Hepatocyte (in vitro differentiated cells): ENCODE results near the gene KCNQ2. TPM values are rescaled to one million over a fixed set of nuclear protein-coding genes. Genes with fewer than 3 reads are reported as not detected.

ENCODE experiments used
- DNase-seq: peaks from one replicate; pipeline ENCODE4 v3.0.0-alpha.2; 2016; ENCODE audit warnings: low spot score
- H2AFZ ChIP-seq: fragments of 200-600 bp; sonication (generic); 2 replicates; pipeline ENCODE4 v1.6.0; 2016; ENCODE audit warnings: antibody characterized with exemption, mild to moderate bottlenecking
- H3K27ac ChIP-seq: fragments of 200-600 bp; sonication (generic); 2 replicates; pipeline ENCODE4 v1.5.1; 2016; ENCODE audit warnings: mild to moderate bottlenecking
- H3K27me3 ChIP-seq: fragments of 200-600 bp; sonication (generic); 2 replicates; pipeline ENCODE4 v1.6.1; 2016
- H3K36me3 ChIP-seq: fragments of 200-600 bp; sonication (generic); replicated peaks from 2 replicates; pipeline ENCODE4 v1.5.1; 2016; ENCODE audit warnings: low read depth; ENCODE audit not compliant: insufficient read depth
- H3K4me1 ChIP-seq: fragments of 200-600 bp; sonication (generic); 2 replicates; pipeline ENCODE4 v1.5.1; 2016; ENCODE audit warnings: mild to moderate bottlenecking, moderate library complexity; ENCODE audit not compliant: insufficient read depth
- H3K4me2 ChIP-seq: fragments of 200-600 bp; sonication (generic); 2 replicates; pipeline ENCODE4 v1.6.0; 2016
- H3K4me3 ChIP-seq: fragments of 200-600 bp; sonication (generic); 2 replicates; pipeline ENCODE4 v1.5.1; 2016; ENCODE audit warnings: mild to moderate bottlenecking
- H3K79me2 ChIP-seq: fragments of 200-600 bp; sonication (generic); 2 replicates; pipeline ENCODE4 v1.6.0; 2017; ENCODE audit warnings: mild to moderate bottlenecking
- H3K9me2 ChIP-seq: fragments of 200-600 bp; sonication (generic); replicated peaks from 2 replicates; pipeline ENCODE4 v1.6.0; 2017; ENCODE audit warnings: mild to moderate bottlenecking; ENCODE audit not compliant: insufficient read depth
- H3K9me3 ChIP-seq: fragments of 200-600 bp; sonication (generic); 2 replicates; pipeline ENCODE4 v1.5.1; 2016; ENCODE audit warnings: low read depth, mild to moderate bottlenecking
- H4K20me1 ChIP-seq: fragments of 200-600 bp; sonication (generic); 2 replicates; pipeline ENCODE4 v1.6.0; 2016; ENCODE audit warnings: mild to moderate bottlenecking; ENCODE audit not compliant: insufficient read depth, poor library complexity, severe bottlenecking
- EZH2 ChIP-seq: fragments of 200-600 bp; sonication (generic); IDR thresholded peaks from 2 replicates; pipeline ENCODE4 v1.6.1; 2016; ENCODE audit warnings: antibody characterized with exemption, mild to moderate bottlenecking, borderline replicate concordance
- EZH2phosphoT487 ChIP-seq: fragments of 200-600 bp; sonication (generic); IDR thresholded peaks from one replicate; pipeline ENCODE4 v1.6.1; 2018; ENCODE audit warnings: antibody characterized with exemption, mild to moderate bottlenecking, low read depth, moderate library complexity; ENCODE audit not compliant: unreplicated experiment, severe bottlenecking
- WGBS: methylation state at CpG from one replicate; pipeline ENCODE4 v1.1.6; 2016; ENCODE audit warnings: low lambda C conversion rate; ENCODE audit errors: missing lambda C conversion rate; 5-methylcytosine and 5-hydroxymethylcytosine counted together
- polyA plus RNA-seq: library from polyadenylated mRNA; unstranded; fragments of >200 nt; fragmentation: Nextera tagmentation; extraction: Ambion mirVana; gene quantifications from 2 replicates; pipeline ENCODE4 v1.2.1, GENCODE V29; 2016
- total RNA-seq: library from RNA; depleted of rRNA; stranded (reverse); fragments of >200 nt; gene quantifications from 2 replicates; pipeline ENCODE4 v1.2.3, GENCODE V29; 2014
- TF ChIP-seq, protein P1 (sequence below): fragments of 200-600 bp; sonication (generic); IDR thresholded peaks from 2 replicates; pipeline ENCODE4 v1.5.1; 2016; ENCODE audit warnings: antibody characterized with exemption, mild to moderate bottlenecking; ENCODE audit not compliant: poor library complexity

KCNQ2 gene
- total and polyA plus RNA-seq, 2 experiments from 2014 or later, result 3.5 to 5.4 TPM

DNA sequence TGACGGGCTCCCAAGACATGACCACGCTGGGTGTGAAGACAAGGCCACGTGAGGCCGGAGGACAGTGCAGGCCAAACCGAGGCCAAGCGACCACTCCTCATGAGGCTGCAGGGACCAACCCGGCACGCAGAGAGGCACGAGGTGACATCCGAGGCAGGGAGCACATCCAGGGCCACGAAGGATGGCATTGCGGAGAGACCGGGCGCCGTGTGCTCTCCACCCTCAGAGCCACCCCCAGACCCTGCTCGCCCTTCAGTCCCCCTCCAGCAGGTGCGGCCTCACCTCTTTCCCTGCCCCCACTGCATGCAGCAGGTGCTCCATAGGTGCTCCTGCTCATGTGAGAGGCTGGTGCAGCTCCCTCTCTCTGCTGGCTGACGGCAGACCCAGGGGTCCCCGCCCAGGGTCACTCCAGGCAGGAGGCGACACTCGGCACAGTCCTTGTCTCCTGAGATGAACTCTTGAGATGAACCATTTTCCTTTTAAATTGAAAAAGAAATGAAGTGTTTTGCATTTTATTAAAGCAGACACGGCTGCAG, 77.5 kb downstream of the KCNQ2 start:
- H3K9me3 ChIP-seq, result no peaks in the 10 kb centered on the region
- H3K79me2 ChIP-seq, result no peaks in the 10 kb centered on the region
- H3K9me2 ChIP-seq, result no peaks in the 10 kb centered on the region
- no peaks in the 10 kb centered on the region for H4K20me1 ChIP-seq
- no peak overlapping the region for H3K4me3 ChIP-seq
- H3K4me2 ChIP-seq, result no peak overlapping the region
- H3K27me3 ChIP-seq, result no peaks in the 10 kb centered on the region
- no peaks in the 10 kb centered on the region for H3K4me1 ChIP-seq
- H2AFZ ChIP-seq, result no peak overlapping the region
- no peak for DNase-seq
- H3K27ac ChIP-seq, result no peak overlapping the region
- TF ChIP-seq EZH2phosphoT487, result no peak
- TF ChIP-seq, protein P1, sequence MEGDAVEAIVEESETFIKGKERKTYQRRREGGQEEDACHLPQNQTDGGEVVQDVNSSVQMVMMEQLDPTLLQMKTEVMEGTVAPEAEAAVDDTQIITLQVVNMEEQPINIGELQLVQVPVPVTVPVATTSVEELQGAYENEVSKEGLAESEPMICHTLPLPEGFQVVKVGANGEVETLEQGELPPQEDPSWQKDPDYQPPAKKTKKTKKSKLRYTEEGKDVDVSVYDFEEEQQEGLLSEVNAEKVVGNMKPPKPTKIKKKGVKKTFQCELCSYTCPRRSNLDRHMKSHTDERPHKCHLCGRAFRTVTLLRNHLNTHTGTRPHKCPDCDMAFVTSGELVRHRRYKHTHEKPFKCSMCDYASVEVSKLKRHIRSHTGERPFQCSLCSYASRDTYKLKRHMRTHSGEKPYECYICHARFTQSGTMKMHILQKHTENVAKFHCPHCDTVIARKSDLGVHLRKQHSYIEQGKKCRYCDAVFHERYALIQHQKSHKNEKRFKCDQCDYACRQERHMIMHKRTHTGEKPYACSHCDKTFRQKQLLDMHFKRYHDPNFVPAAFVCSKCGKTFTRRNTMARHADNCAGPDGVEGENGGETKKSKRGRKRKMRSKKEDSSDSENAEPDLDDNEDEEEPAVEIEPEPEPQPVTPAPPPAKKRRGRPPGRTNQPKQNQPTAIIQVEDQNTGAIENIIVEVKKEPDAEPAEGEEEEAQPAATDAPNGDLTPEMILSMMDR, result no peak
- TF ChIP-seq EZH2, result no peak
- no peaks in the 10 kb centered on the region for H3K36me3 ChIP-seq
- 91% methylated on average over 19 of the region's 22 CpGs for WGBS

DNA sequence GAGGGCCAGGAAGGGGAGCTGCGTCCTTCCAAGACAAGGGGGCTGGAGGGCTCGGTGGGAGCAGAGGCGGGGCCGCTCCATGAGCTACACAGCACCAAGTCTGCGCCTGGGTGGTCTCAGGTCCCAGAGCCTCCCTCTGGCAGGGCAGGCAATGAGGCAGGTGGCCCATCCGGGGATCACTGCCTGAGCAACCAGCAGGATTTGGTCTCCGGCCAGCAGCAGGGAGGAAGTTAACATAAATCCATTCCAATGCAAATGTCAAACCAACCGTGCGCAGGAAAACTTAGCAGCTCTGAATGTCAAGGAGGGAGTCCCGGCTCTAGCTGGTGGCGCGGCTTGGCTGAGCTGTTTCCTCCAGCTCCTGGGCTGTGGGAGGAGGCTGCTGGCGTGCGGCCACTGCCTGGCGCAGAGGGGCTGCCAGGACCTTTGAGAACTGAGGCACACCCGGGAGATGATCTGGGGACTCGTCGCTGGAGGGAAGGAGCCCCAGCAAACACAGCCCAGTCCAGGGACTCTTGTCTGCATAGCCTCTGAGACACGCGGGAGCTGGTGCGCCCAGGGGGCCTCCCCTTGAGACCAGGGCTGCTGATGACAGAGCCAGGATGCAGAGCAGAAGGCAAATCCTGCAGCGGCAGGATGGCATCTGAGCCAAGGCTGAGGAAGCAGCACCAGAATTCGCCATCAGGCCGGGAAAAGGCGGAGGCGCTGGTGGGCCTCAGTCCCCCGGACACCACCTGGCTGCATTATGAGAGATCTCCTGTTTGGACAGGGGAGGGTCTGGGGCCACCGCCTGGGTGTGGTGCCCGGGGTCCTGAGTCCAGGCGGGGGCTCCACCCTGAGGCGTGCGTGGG, 78.2 kb downstream of the KCNQ2 start:
- Histone ChIP-seq H3K9me2 (no peaks in the 10 kb centered on the region), H2AFZ (no peak overlapping the region), H3K79me2 (no peaks in the 10 kb centered on the region), H3K4me2 (no peak overlapping the region), H3K4me1 (no peaks in the 10 kb centered on the region), H3K9me3 (no peaks in the 10 kb centered on the region), H3K27me3 (no peaks in the 10 kb centered on the region), H3K36me3 (no peaks in the 10 kb centered on the region), H3K27ac (no peak overlapping the region), H4K20me1 (no peaks in the 10 kb centered on the region), H3K4me3 (no peak overlapping the region)
- peak; percentile 42 for DNase-seq
- no peak for TF ChIP-seq EZH2phosphoT487
- TF ChIP-seq EZH2, result no peak
- TF ChIP-seq, protein P1, result no peak
- WGBS, result 42% methylated on average over 28 of the region's 32 CpGs

DNA sequence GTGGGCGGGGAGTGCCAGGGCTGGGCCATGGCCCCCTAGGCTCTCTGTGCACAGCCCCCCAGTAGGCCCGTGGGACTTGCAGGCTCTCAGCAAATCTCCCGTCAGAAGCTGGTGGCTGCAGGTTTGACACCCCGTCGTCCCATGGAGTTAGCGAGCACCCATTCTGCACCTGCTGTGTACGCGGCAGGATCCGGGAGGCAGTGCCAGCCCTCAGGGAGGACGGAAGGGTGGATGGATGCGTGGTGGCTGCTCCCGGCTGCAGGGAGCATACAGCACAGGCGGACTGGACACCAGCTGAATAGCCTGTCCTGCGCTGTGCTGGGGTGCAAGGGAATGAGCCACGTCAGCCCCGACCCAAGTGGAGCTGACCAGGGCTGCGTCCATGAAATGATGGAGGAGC, 78.9 kb downstream of the KCNQ2 start:
- WGBS, result 91% methylated on average over 17 of the region's 17 CpGs
- no peak overlapping the region for H3K4me2 ChIP-seq
- no peak overlapping the region for H3K4me3 ChIP-seq

More for the DNA sequence above, 78.9 kb downstream of the KCNQ2 start:
- TF ChIP-seq EZH2phosphoT487 (no peak), EZH2 (no peak)
- TF ChIP-seq, protein P1, result no peak
- Histone ChIP-seq H4K20me1 (no peaks in the 10 kb centered on the region), H3K4me1 (no peaks in the 10 kb centered on the region), H3K9me3 (no peaks in the 10 kb centered on the region), H2AFZ (no peak overlapping the region), H3K27me3 (no peaks in the 10 kb centered on the region), H3K9me2 (no peaks in the 10 kb centered on the region), H3K79me2 (no peaks in the 10 kb centered on the region), H3K36me3 (no peaks in the 10 kb centered on the region), H3K27ac (no peak overlapping the region)
- DNase-seq, result no peak
